ENCODE results near the gene C3orf70. TPM values are rescaled to one million over a fixed set of nuclear protein-coding genes. Genes with fewer than 3 reads are reported as not detected.

C3orf70 gene
- total RNA-seq, 2 experiments from 2014 or later = not detected

DNA sequence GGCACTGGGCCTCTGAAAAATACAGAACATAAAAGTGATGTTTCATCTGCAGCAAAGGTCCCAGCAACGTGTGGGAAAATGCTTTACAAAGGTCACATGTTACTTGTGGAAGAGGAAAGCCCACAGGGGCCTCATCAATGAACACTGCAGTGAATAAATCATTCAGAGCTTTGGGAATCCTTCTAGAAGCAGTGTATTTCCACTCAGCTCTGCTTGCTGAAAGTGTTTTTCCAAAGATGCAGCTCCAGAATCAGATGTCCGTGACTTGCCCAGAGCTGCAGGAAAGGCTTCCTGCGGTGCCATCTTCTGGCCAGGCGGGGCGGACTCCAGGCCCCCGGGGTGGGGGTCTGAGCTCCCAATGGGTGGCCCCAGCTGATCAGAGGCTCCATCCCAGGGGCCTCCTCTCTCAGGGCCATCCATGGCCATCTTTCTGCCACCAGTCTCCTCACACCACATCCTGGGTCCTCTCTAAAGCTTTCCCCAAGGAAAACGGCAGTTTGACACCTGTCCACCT lies 81.5 kb downstream of the C3orf70 start:
- Histone ChIP-seq H2AFZ (ENCODE audit: low read length) (no peak overlapping the region), H4K20me1 (ENCODE audit: insufficient read depth, low read length) (no peaks in the 10 kb centered on the region), H3K4me2 (ENCODE audit: low read length) (no peak overlapping the region), H3K79me2 (ENCODE audit: insufficient read depth, low read depth, low read length) (no peaks in the 10 kb centered on the region), H3K27ac (ENCODE audit: low read depth, low read length, poor library complexity, severe bottlenecking) (no peak overlapping the region), H3K9me2 (ENCODE audit: insufficient read depth, low read length) (no peaks in the 10 kb centered on the region), H3K36me3 (ENCODE audit: insufficient read depth, low read length) (no peaks in the 10 kb centered on the region), H3K4me1 (ENCODE audit: insufficient read depth, low read length, poor library complexity, severe bottlenecking) (no peaks in the 10 kb centered on the region), H3K4me3 (ENCODE audit: low read depth, low read length, poor library complexity, severe bottlenecking) (no peak overlapping the region), H3K9me3 (ENCODE audit: low read length) (no peaks in the 10 kb centered on the region)
- DNase-seq (ENCODE audit: low spot score) = no peak
- no TSS peak for BruUV-seq (replicated peaks)
- no peak for TF ChIP-seq EZH2phosphoT487 (IDR thresholded peaks at IDR 0.05; ENCODE audit: borderline replicate concordance, low read depth, low read length)
- TF ChIP-seq, protein P1, sequence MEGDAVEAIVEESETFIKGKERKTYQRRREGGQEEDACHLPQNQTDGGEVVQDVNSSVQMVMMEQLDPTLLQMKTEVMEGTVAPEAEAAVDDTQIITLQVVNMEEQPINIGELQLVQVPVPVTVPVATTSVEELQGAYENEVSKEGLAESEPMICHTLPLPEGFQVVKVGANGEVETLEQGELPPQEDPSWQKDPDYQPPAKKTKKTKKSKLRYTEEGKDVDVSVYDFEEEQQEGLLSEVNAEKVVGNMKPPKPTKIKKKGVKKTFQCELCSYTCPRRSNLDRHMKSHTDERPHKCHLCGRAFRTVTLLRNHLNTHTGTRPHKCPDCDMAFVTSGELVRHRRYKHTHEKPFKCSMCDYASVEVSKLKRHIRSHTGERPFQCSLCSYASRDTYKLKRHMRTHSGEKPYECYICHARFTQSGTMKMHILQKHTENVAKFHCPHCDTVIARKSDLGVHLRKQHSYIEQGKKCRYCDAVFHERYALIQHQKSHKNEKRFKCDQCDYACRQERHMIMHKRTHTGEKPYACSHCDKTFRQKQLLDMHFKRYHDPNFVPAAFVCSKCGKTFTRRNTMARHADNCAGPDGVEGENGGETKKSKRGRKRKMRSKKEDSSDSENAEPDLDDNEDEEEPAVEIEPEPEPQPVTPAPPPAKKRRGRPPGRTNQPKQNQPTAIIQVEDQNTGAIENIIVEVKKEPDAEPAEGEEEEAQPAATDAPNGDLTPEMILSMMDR (conservative IDR thresholded peaks at IDR 0.05; ENCODE audit: low read length) = no peak
- CTCF ChIA-PET (ENCODE audit: unreplicated experiment) = no interaction called here
- intact Hi-C loops (cut with micrococcal nuclease; ENCODE audit: unreplicated experiment) = loop anchor here (10.0 kb wide), 1 partner anchor 197 kb away; no protein-coding TSS in a partner anchor
- POLR2A ChIA-PET = interaction anchor here (1.5 kb wide), 1 partner anchor 19 kb away, joined by 3 read pairs; no protein-coding TSS in a partner anchor

DNA sequence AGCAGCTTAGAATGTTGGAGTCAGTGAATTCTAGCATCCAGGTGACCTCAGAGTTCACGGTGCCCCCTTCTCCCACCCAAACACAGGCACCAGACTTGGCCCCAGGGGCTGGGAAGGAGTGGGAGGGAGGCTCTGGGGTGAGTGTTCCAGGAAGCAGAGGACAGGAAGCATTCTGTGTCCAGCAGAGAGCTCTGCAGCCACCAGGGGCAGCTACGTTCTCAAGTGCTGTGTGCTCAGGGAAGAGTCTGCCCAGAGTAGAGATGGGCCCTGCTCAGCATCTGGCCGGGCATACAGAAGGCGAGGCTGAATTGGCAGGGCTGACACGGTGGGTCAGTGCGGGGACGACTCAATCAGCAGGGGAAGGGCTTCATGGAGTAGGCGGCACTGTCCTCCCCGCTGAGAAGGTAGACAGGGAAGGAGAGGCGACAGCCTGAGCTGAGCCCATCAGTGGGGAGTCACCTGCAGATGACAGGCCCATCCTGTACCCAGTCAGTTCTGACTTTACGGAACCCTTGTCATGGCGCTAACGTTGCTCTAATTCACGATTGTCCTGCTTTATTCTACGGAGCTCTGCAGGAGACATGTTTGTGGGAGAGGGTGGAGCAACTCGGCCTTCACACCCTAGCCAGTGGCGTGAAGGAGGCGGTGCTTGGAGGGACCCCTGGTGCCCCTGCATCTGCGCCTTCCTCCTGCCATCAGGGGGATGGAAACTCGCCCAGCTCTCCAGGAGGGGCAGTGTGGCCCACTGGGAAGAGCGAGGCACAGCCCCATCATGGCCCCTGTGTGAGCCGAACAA lies 82.2 kb downstream of the C3orf70 start:
- Histone ChIP-seq H3K4me3 (ENCODE audit: low read depth, low read length, poor library complexity, severe bottlenecking) (no peak overlapping the region), H3K4me1 (ENCODE audit: insufficient read depth, low read length, poor library complexity, severe bottlenecking) (no peaks in the 10 kb centered on the region), H3K9me2 (ENCODE audit: insufficient read depth, low read length) (no peaks in the 10 kb centered on the region), H2AFZ (ENCODE audit: low read length) (no peak overlapping the region), H3K4me2 (ENCODE audit: low read length) (no peak overlapping the region), H4K20me1 (ENCODE audit: insufficient read depth, low read length) (no peaks in the 10 kb centered on the region), H3K36me3 (ENCODE audit: insufficient read depth, low read length) (no peaks in the 10 kb centered on the region), H3K27ac (ENCODE audit: low read depth, low read length, poor library complexity, severe bottlenecking) (no peak overlapping the region), H3K9me3 (ENCODE audit: low read length) (no peaks in the 10 kb centered on the region), H3K79me2 (ENCODE audit: insufficient read depth, low read depth, low read length) (no peaks in the 10 kb centered on the region)
- no TSS peak for BruUV-seq (replicated peaks)
- DNase-seq (ENCODE audit: low spot score) = no peak
- ChIA-PET CTCF (ENCODE audit: unreplicated experiment) (no interaction called here), POLR2A (interaction anchor here (1.5 kb wide), 1 partner anchor 20 kb away, joined by 3 read pairs; no protein-coding TSS in a partner anchor)
- no peak for TF ChIP-seq EZH2phosphoT487 (IDR thresholded peaks at IDR 0.05; ENCODE audit: borderline replicate concordance, low read depth, low read length)
- TF ChIP-seq, protein P1 (conservative IDR thresholded peaks at IDR 0.05; ENCODE audit: low read length) = no peak
- intact Hi-C loops (cut with micrococcal nuclease; ENCODE audit: unreplicated experiment) = loop anchor here (10.0 kb wide), 1 partner anchor 196 kb away; no protein-coding TSS in a partner anchor
